Measurements from ENCODE around the gene LCMT1. TPM values are rescaled to one million over a fixed set of nuclear protein-coding genes. Genes with fewer than 3 reads are reported as not detected.

The LCMT1 gene
- total RNA-seq, 1 experiment from 2014 or later = 67.1 TPM

DNA sequence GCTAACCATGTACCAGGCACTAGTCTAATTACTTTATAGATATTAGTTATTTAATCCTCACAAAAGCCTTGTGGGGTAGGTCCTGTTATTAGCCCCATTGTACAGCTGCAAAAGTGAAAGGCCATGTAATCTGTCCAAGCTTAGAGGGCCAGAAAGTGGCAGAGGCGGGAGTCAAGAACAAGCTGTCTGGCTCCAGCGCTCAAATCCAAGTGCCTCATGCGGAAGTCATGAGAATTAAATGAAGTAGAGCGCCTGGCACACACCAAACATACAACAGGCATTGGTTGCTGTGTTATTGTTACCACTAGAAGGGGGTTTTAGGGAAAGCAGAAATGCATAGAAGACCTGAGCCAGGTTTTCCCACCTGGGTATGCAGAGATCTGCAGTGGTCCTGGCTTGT, 106.4 kb downstream of the LCMT1 start:
- H2AFZ ChIP-seq = no peak overlapping the region
- no peaks in the 10 kb centered on the region for H4K20me1 ChIP-seq (ENCODE audit: insufficient read depth)
- no peak for DNase-seq
- no peaks in the 10 kb centered on the region for H3K4me1 ChIP-seq (replicated peaks; ENCODE audit: insufficient read depth)
- H3F3A ChIP-seq (ENCODE audit: insufficient read depth, low read depth) = no peaks in the 10 kb centered on the region
- no peak overlapping the region for H3K4me3 ChIP-seq
- no peak overlapping the region for H3K4me2 ChIP-seq
- POLR2A ChIA-PET (ENCODE audit: unreplicated experiment) = no interaction called here
- TF ChIP-seq EZH2 (IDR thresholded peaks at IDR 0.05; ENCODE audit: low read depth) (no peak), CTCF (conservative IDR thresholded peaks at IDR 0.05) (no peak)
- H3K9me3 ChIP-seq (ENCODE audit: insufficient read depth, low read depth) = no peaks in the 10 kb centered on the region
- H3K36me3 ChIP-seq (ENCODE audit: low read depth) = no peaks in the 10 kb centered on the region
- intact Hi-C loops (cut with micrococcal nuclease; ENCODE audit: unreplicated experiment) = no loop called here
- no peaks in the 10 kb centered on the region for H3K9me2 ChIP-seq (ENCODE audit: insufficient read depth)
- BruUV-seq (replicated peaks) = no TSS peak
- H3K79me2 ChIP-seq (ENCODE audit: low read depth) = no peaks in the 10 kb centered on the region
- H3K27ac ChIP-seq = no peak overlapping the region
- CTCF ChIA-PET = interaction anchor here (0.5 to 0.6 kb wide), 2 partner anchors 81 to 118 kb away, joined by 3 read pairs; no protein-coding TSS in a partner anchor
- no peaks in the 10 kb centered on the region for H3K27me3 ChIP-seq (ENCODE audit: insufficient read depth, low read depth)

GRCh38 chr16:25219070-25219737, 107.7 kb downstream of the LCMT1 start:
- H3K9me3 ChIP-seq (ENCODE audit: insufficient read depth, low read depth) = no peaks in the 10 kb centered on the region
- no peak overlapping the region for H3K27ac ChIP-seq
- no peaks in the 10 kb centered on the region for H3K27me3 ChIP-seq (ENCODE audit: insufficient read depth, low read depth)
- POLR2A ChIA-PET (ENCODE audit: unreplicated experiment) = interaction anchor here (0.6 kb wide), 1 partner anchor 108 kb away, joined by 5 read pairs; no protein-coding TSS in a partner anchor
- no peak overlapping the region for H3K4me2 ChIP-seq
- intact Hi-C loops (cut with micrococcal nuclease; ENCODE audit: unreplicated experiment) = no loop called here
- no peak overlapping the region for H3K4me3 ChIP-seq
- H3F3A ChIP-seq (ENCODE audit: insufficient read depth, low read depth) = no peaks in the 10 kb centered on the region
- no peaks in the 10 kb centered on the region for H3K9me2 ChIP-seq (ENCODE audit: insufficient read depth)
- no peaks in the 10 kb centered on the region for H3K36me3 ChIP-seq (ENCODE audit: low read depth)
- TF ChIP-seq EZH2 (IDR thresholded peaks at IDR 0.05; ENCODE audit: low read depth) = no peak
- DNase-seq = no peak
- BruUV-seq (replicated peaks) = no TSS peak
- H3K79me2 ChIP-seq (ENCODE audit: low read depth) = no peaks in the 10 kb centered on the region
- no peak overlapping the region for H2AFZ ChIP-seq
- H4K20me1 ChIP-seq (ENCODE audit: insufficient read depth) = no peaks in the 10 kb centered on the region
- CTCF ChIA-PET = interaction anchor here (0.6 kb wide), 1 partner anchor 114 kb away, joined by 3 read pairs; no protein-coding TSS in a partner anchor
- H3K4me1 ChIP-seq (replicated peaks; ENCODE audit: insufficient read depth) = no peaks in the 10 kb centered on the region

DNA sequence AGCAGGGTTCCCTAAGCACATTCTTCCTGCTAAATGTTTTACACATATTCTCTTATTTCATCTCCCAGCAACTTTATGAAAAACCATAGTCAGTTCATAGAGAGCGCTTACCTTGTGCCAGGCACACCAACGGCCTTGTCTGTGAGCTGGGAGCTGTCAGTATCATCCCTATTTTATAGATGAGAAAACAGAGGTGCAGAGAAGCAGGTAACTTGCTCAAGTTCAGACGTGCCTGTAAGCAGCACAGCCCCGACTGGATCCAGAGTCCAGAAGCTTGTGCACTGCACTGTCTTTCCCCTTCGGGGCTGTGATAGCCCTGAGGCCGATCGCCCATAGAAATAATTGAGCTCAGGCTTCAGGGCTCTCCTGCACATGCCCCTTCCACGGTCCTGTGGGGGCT, 111.4 kb downstream of the LCMT1 start:
- POLR2A ChIA-PET (ENCODE audit: unreplicated experiment) = no interaction called here
- no peak overlapping the region for H2AFZ ChIP-seq
- intact Hi-C loops (cut with micrococcal nuclease; ENCODE audit: unreplicated experiment) = loop anchor here (10.0 kb wide), 1 partner anchor 388 kb away; no protein-coding TSS in a partner anchor

More for the DNA sequence above, 111.4 kb downstream of the LCMT1 start:
- no peak for TF ChIP-seq EZH2 (IDR thresholded peaks at IDR 0.05; ENCODE audit: low read depth)
- no peak for TF ChIP-seq CTCF (conservative IDR thresholded peaks at IDR 0.05)
- Histone ChIP-seq H3K27ac (no peak overlapping the region), H3F3A (ENCODE audit: insufficient read depth, low read depth) (no peaks in the 10 kb centered on the region), H3K79me2 (ENCODE audit: low read depth) (no peaks in the 10 kb centered on the region), H3K36me3 (ENCODE audit: low read depth) (no peaks in the 10 kb centered on the region), H3K4me1 (replicated peaks; ENCODE audit: insufficient read depth) (no peaks in the 10 kb centered on the region), H3K27me3 (ENCODE audit: insufficient read depth, low read depth) (no peaks in the 10 kb centered on the region), H3K4me3 (no peak overlapping the region), H3K9me2 (ENCODE audit: insufficient read depth) (no peaks in the 10 kb centered on the region), H3K9me3 (ENCODE audit: insufficient read depth, low read depth) (no peaks in the 10 kb centered on the region), H4K20me1 (ENCODE audit: insufficient read depth) (no peaks in the 10 kb centered on the region), H3K4me2 (no peak overlapping the region)
- no peak for DNase-seq
- BruUV-seq (replicated peaks) = no TSS peak
- CTCF ChIA-PET = interaction anchor here (0.7 to 1.0 kb wide), 2 partner anchors 96 to 321 kb away, joined by 4 read pairs; no protein-coding TSS in a partner anchor

Data from PC-9 (cell line).